Thyroid gland (tissue), 4 donors: ENCODE measurements around the gene SLC7A9. TPM values are rescaled to one million over a fixed set of nuclear protein-coding genes. Genes with fewer than 3 reads are reported as not detected.

Experiments used
- DNase-seq, 2 donors: peaks; one replicate each; pipeline ENCODE4 v3.0.0-alpha.2; 2019
- H3K27ac ChIP-seq, 3 donors: fragments of 200-600 bp; sonication (generic); 1 replicate in 2 of 3; 2 replicates in 1 of 3; pipeline ENCODE4 v1.5.1; 2016 to 2019; ENCODE audit warnings: mild to moderate bottlenecking in 1 of 3, moderate library complexity in 1 of 3
- H3K27me3 ChIP-seq: fragments of 200-600 bp; sonication (generic); one replicate; pipeline ENCODE4 v1.5.1; 2019
- H3K36me3 ChIP-seq, 2 donors: fragments of 200-600 bp; sonication (generic); one replicate each; pipeline ENCODE4 v1.5.1; 2016 to 2019
- H3K4me1 ChIP-seq, 2 donors: fragments of 200-600 bp; sonication (generic); one replicate each; pipeline ENCODE4 v1.5.1; 2017 to 2019
- H3K4me3 ChIP-seq, 3 donors: fragments of 200-600 bp; sonication (generic); replicated peaks in 1 of 3; 1 replicate in 2 of 3; 2 replicates in 1 of 3; pipeline ENCODE4 v1.5.1; 2016; ENCODE audit warnings: mild to moderate bottlenecking in 1 of 3
- H3K9me3 ChIP-seq: fragments of 200-600 bp; sonication (generic); one replicate; pipeline ENCODE4 v1.5.1; 2017
- CTCF ChIP-seq, 6 experiments: fragments of 200-600 bp in 3 of 6; fragments of 450-650 bp in 3 of 6; sonication (generic) in 3 of 6; IDR thresholded peaks; one replicate each; pipeline ENCODE4 v1.5.1; 2016 to 2019; ENCODE audit warnings: antibody characterized with exemption in 6 of 6, mild to moderate bottlenecking in 2 of 6, inconsistent platforms in 1 of 6, moderate library complexity in 1 of 6
- POLR2A ChIP-seq, 2 donors: fragments of 450-650 bp; IDR thresholded peaks; one replicate each; pipeline ENCODE4 v1.6.1; 2017; ENCODE audit warnings: antibody characterized with exemption in 2 of 2, mild to moderate bottlenecking in 2 of 2, moderate library complexity in 1 of 2
- WGBS, 2 donors: methylation state at CpG; one replicate each; pipeline ENCODE4 v1.1.5; 2017; 5-methylcytosine and 5-hydroxymethylcytosine counted together
- intact Hi-C: fragments of 100-400 bp; cut with DNase I; formaldehyde crosslinking; loops from one replicate; pipeline ENCODE4 v1.15.1; 2023
- total RNA-seq, 4 donors: library from RNA; depleted of rRNA; stranded (reverse); fragments of >200 nt; gene quantifications; one replicate each; pipeline ENCODE4 v1.2.3, GENCODE V29; 2016

SLC7A9 gene
- total RNA-seq, 4 donors from 2014 or later: 0.67 to 2.1 (median 0.67) TPM; not detected in 1

DNA sequence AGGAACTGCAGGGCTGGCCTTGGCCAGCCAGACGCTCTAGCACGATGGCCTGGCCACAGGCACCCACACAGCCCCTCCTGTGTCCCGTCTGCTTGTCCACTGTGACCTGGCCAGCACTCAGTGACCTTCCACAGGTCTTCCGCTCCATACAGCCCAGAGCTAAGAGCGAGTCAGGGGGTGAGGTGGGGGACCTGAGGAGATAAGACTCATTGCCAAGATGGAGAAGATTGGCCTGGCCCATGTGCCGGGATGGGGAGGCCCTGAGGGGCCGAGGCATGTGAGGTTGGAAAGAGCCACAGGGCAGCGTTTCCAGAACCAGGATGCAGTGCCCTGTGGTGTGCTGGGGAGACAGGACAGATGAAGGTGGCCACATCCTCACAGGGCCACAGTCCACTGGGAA, 10.2 kb upstream of the SLC7A9 start:
- intact Hi-C loops: no loop called here
- Histone ChIP-seq H3K27me3 (no peaks in the 10 kb centered on the region), H3K4me1 (no peaks in the 10 kb centered on the region), H3K4me3 (no peak overlapping the region), H3K36me3 (peaks cover 3 to 12% of the 10 kb centered on the region in 2 donors), H3K9me3 (no peaks in the 10 kb centered on the region), H3K27ac (no peak overlapping the region)
- DNase-seq: no peak
- 89 to 95% methylated on average over 8 of the region's 8 CpGs for WGBS, 2 donors
- TF ChIP-seq POLR2A (IDR thresholded peaks at IDR 0.05): no peak
- no peak for TF ChIP-seq CTCF (IDR thresholded peaks at IDR 0.05)

GRCh38 chr19:32878988-32879387, 9.4 kb upstream of the SLC7A9 start:
- 95 to 97% methylated on average over 12 of the region's 12 CpGs for WGBS, 2 donors
- Histone ChIP-seq H3K4me1 (no peaks in the 10 kb centered on the region), H3K9me3 (no peaks in the 10 kb centered on the region), H3K4me3 (no peak overlapping the region), H3K27me3 (no peaks in the 10 kb centered on the region), H3K27ac (no peak overlapping the region), H3K36me3 (peaks cover 3 to 12% of the 10 kb centered on the region in 2 donors)
- DNase-seq: no peak
- intact Hi-C loops: no loop called here
- no peak for TF ChIP-seq POLR2A (IDR thresholded peaks at IDR 0.05)
- no peak for TF ChIP-seq CTCF (IDR thresholded peaks at IDR 0.05)

DNA sequence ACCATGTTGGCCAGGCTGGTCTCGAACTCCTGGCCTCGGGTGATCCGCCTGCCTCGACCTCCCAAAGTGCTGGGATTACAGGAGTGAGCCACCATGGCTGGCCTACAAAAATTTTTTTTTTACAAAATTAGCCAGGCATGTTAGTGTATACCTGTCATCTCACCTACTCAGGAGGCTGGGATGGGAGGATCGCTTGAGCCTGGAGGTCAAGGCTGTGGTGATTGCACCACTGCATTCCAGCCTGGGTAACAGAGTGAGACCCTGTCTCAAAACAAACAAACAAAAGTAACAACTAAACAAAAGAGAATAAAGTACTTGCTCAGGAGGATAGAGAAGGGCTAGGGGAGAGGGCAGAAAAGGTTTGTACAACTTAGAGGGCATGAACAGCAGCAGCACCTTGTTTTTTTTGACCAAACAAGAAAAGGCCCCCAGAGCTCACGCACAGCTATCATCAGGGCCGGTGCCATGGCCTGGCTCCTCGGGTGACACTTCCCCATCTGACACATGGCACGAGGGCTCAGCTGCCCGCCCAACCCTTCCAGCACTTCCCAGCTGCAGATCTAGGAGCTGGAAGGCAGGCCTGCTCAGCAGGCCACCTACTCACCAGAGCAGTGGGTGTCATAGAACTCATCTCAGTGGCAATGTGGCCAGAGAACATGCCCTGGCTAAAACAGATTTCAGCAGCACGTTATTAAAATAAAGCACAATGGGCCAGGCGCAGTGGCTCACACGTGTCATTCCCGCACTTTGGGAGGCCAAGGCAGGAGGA, 8.6 kb upstream of the SLC7A9 start:
- WGBS, 2 donors: 96 to 97% methylated on average over 13 to 14 of the region's 14 CpGs
- H3K36me3 ChIP-seq: peaks cover 3 to 12% of the 10 kb centered on the region in 2 donors
- no peaks in the 10 kb centered on the region for H3K27me3 ChIP-seq
- DNase-seq: no peak
- intact Hi-C loops: no loop called here
- H3K4me1 ChIP-seq: no peaks in the 10 kb centered on the region
- TF ChIP-seq POLR2A (IDR thresholded peaks at IDR 0.05): no peak
- TF ChIP-seq CTCF (IDR thresholded peaks at IDR 0.05): no peak
- H3K4me3 ChIP-seq: no peak overlapping the region
- no peak overlapping the region for H3K27ac ChIP-seq
- H3K9me3 ChIP-seq: no peaks in the 10 kb centered on the region

DNA sequence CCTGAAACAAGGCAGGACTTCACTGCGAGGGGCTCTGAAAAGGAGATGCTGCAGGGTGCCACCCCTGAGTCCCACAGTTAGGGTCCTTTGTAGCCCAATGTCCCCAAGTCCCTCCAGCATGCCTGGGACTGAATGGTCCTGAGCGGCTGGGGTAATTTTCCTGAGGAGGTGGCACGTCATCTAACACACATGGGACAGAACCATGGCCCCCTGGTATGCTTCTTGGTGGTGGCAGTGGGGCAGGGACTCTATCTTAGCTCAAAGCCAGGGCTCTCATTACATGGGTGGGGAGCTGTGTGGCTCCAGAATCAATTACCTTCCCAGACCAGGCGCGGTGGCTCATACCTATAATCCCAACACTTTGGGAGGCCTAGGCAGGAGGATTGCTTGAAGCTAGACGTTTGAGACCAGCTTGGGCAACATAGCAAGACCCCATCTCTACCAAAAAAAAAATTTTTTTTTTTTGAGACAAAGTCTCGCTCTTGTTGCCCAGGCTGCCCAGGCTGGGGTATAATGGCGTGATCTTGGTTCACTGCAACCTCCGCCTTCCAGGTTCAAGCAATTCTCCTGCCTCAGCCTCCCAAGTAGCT, 7.9 kb upstream of the SLC7A9 start:
- intact Hi-C loops: no loop called here
- Histone ChIP-seq H3K27ac (no peak overlapping the region), H3K4me3 (no peak overlapping the region), H3K9me3 (no peaks in the 10 kb centered on the region), H3K27me3 (no peaks in the 10 kb centered on the region), H3K36me3 (peaks cover 3 to 12% of the 10 kb centered on the region in 2 donors), H3K4me1 (no peaks in the 10 kb centered on the region)
- DNase-seq: no peak
- TF ChIP-seq CTCF (IDR thresholded peaks at IDR 0.05): no peak
- no peak for TF ChIP-seq POLR2A (IDR thresholded peaks at IDR 0.05)
- 96 to 98% methylated on average over 5 to 9 of the region's 9 CpGs for WGBS, 2 donors

- TF ChIP-seq CTCF (IDR thresholded peaks at IDR 0.05): no peak
- DNase-seq: no peak
- Histone ChIP-seq H3K36me3 (peaks cover 3 to 12% of the 10 kb centered on the region in 2 donors), H3K27me3 (no peaks in the 10 kb centered on the region), H3K27ac (no peak overlapping the region), H3K4me1 (no peaks in the 10 kb centered on the region), H3K9me3 (no peaks in the 10 kb centered on the region), H3K4me3 (no peak overlapping the region)
- intact Hi-C loops: no loop called here
- WGBS, 2 donors: 88 to 96% methylated on average over 12 of the region's 12 CpGs
Measured at GRCh38 chr19:32876919-32877285, 7.3 kb upstream of the SLC7A9 start.
